Omental fat pad (tissue), 4 donors: ENCODE measurements around the gene APOBEC2. TPM values are rescaled to one million over a fixed set of nuclear protein-coding genes. Genes with fewer than 3 reads are reported as not detected.

Source experiments
- ATAC-seq: fragments of 150-250 bp; one replicate; pipeline ENCODE4 v1.9.1; 2016; ENCODE audit warnings: mild to moderate bottlenecking, moderate library complexity; ENCODE audit not compliant: low FRiP score
- DNase-seq: peaks from one replicate; pipeline ENCODE4 v3.0.0-alpha.2; 2019; ENCODE audit warnings: low spot score
- total RNA-seq, 4 donors: library from RNA; depleted of rRNA; stranded (reverse); fragments of >200 nt; gene quantifications; one replicate each; pipeline ENCODE4 v1.1.0, GENCODE V29; 2016
- TF ChIP-seq, protein P1 (sequence below), 3 donors: fragments of 450-650 bp; IDR thresholded peaks; one replicate each; pipeline ENCODE4 v1.5.1; 2016 to 2017; ENCODE audit warnings: antibody characterized with exemption in 3 of 3, mild to moderate bottlenecking in 3 of 3, moderate library complexity in 2 of 3

APOBEC2 gene
- total RNA-seq, 4 donors from 2014 or later, result not detected

- TF ChIP-seq, protein P1, sequence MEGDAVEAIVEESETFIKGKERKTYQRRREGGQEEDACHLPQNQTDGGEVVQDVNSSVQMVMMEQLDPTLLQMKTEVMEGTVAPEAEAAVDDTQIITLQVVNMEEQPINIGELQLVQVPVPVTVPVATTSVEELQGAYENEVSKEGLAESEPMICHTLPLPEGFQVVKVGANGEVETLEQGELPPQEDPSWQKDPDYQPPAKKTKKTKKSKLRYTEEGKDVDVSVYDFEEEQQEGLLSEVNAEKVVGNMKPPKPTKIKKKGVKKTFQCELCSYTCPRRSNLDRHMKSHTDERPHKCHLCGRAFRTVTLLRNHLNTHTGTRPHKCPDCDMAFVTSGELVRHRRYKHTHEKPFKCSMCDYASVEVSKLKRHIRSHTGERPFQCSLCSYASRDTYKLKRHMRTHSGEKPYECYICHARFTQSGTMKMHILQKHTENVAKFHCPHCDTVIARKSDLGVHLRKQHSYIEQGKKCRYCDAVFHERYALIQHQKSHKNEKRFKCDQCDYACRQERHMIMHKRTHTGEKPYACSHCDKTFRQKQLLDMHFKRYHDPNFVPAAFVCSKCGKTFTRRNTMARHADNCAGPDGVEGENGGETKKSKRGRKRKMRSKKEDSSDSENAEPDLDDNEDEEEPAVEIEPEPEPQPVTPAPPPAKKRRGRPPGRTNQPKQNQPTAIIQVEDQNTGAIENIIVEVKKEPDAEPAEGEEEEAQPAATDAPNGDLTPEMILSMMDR (IDR thresholded peaks at IDR 0.05), result no peak
- no peak for ATAC-seq
- DNase-seq, result no peak
Observed at GRCh38 chr6:41062056-41062455, 9.1 kb downstream of the APOBEC2 start.

DNA sequence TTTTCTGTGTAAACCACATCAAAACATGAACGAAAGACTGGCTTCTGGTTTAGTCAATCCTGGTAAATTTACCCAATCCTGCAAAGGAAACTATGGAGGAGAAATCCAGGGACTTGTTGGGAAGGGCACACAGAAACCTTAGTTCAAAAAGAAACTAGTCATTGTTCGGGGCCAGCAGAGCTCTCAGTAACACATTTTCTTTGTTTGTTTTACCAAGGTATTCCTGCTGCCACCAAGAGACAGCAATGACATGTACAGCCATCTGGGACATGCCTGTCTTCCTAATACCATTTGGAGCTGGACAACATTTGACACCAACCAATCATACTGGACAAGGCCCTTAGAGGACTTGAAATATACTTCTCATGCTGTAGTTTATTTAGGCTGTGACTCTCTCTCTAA is 10.9 kb downstream of the APOBEC2 start:
- TF ChIP-seq, protein P1 (IDR thresholded peaks at IDR 0.05), result no peak
- no peak for DNase-seq
- no peak for ATAC-seq

DNA sequence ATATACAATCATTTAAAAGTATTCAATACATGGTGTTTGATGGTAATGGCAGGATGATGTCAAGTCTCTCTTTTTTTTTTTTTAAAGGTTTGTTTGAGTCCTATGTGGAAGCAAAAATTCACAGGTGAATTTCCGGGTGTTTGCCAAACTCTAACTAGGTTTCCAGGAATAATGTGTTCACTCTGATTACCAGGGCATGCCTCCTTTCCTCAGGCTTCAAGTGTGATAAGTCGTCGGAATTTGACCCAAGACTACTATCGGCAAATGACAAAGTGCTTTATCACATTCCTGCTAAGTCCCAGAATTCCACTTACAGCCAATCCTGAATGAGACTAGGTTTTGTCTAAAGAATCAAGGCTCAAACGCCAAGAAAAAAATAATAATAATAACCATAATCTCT is 11.8 kb downstream of the APOBEC2 start:
- DNase-seq (no peak), ATAC-seq (no peak)
- TF ChIP-seq, protein P1 (IDR thresholded peaks at IDR 0.05), result no peak

- no peak for DNase-seq
- TF ChIP-seq, protein P1 (IDR thresholded peaks at IDR 0.05), result no peak
- ATAC-seq, result no peak
Observed at GRCh38 chr6:41065550-41066026, 12.6 kb downstream of the APOBEC2 start.

DNA sequence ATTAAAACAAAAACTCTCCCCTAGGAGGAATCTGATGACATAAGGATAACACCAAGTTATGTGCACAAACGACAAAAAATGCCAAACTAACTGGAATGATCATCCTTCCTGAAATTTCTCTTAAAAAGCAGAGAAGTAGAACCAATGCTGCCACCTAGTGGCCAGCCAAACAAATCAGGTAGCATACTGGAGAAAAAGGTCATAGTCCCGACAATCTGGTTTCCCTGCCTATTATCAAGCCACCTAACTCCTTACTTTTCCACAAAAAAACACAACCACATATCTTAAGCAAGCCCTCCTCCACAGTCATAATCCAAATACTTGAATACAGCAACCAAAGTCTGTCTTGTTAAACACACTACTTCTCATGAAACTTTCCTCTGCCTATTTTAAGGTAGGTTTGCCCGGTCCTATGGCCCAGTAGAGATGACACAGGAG is 13.9 kb downstream of the APOBEC2 start:
- no peak for ATAC-seq

DNA sequence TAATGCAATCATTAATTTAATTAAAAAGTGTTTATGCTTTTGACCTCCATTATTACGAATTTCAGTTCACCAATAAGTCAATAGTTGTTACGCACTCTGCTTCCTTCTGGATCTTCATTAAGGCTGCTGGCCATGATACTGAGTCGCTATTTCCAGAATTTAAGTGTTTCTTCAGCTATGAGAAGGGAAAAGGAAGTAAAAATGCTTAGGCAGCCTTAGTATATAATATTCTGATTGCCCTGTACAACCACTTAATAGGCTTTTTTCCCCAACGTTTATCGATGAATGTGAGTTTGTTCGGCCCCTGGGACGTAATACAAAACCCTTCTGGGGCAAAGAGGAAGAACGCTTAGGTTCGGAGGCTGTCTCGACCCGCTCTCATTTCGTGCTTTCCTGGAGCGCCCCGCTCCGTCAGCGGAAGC is 18.5 kb downstream of the APOBEC2 start:
- TF ChIP-seq, protein P1 (IDR thresholded peaks at IDR 0.05), result no peak
- ATAC-seq, result no peak
- no peak for DNase-seq

More for the DNA sequence above, 13.9 kb downstream of the APOBEC2 start:
- DNase-seq, result peak; percentile 71
- TF ChIP-seq, protein P1 (IDR thresholded peaks at IDR 0.05), result no peak
